GM23338 (cell line): ENCODE measurements around the gene MANBA. TPM values are rescaled to one million over a fixed set of nuclear protein-coding genes. Genes with fewer than 3 reads are reported as not detected.

Source experiments
- ATAC-seq: fragments of 200-7000 bp; cut with Tn5 transposase; 3 replicates; pipeline ENCODE4 v1.9.1; 2020
- DNase-seq: peaks from one replicate; pipeline ENCODE4 v3.0.0-alpha.2; 2015; ENCODE audit warnings: low spot score
- H2AFZ ChIP-seq: fragments of 200-600 bp; sonication (generic); 2 replicates; pipeline ENCODE4 v1.8.0; 2016; ENCODE audit warnings: antibody characterized with exemption, mild to moderate bottlenecking, moderate library complexity
- H3F3A ChIP-seq: fragments of 200-600 bp; sonication (generic); replicated peaks from 2 replicates; pipeline ENCODE4 v1.8.0; 2017; ENCODE audit warnings: antibody characterized with exemption, mixed run types, low read depth
- H3K27ac ChIP-seq: fragments of 200-600 bp; sonication (generic); 2 replicates; pipeline ENCODE4 v1.6.1; 2016; ENCODE audit warnings: low read depth
- H3K27me3 ChIP-seq: fragments of 200-600 bp; sonication (generic); 2 replicates; pipeline ENCODE4 v1.8.0; 2016; ENCODE audit warnings: mild to moderate bottlenecking, mixed run types, moderate library complexity; ENCODE audit not compliant: insufficient read depth
- H3K36me3 ChIP-seq: fragments of 200-600 bp; sonication (generic); 2 replicates; pipeline ENCODE4 v1.8.0; 2016; ENCODE audit warnings: mild to moderate bottlenecking; ENCODE audit not compliant: insufficient read depth
- H3K4me1 ChIP-seq: fragments of 200-600 bp; sonication (generic); 2 replicates; pipeline ENCODE4 v1.8.0; 2016; ENCODE audit warnings: mild to moderate bottlenecking, moderate library complexity; ENCODE audit not compliant: insufficient read depth
- H3K4me2 ChIP-seq: fragments of 200-600 bp; sonication (generic); 2 replicates; pipeline ENCODE4 v1.7.1; 2017; ENCODE audit warnings: mixed run types
- H3K4me3 ChIP-seq: fragments of 200-600 bp; sonication (generic); 2 replicates; pipeline ENCODE4 v1.6.1; 2016; ENCODE audit warnings: mixed run types
- H3K79me2 ChIP-seq: fragments of 200-600 bp; sonication (generic); replicated peaks from 2 replicates; pipeline ENCODE4 v1.8.0; 2017; ENCODE audit warnings: mild to moderate bottlenecking; ENCODE audit not compliant: insufficient read depth
- H3K9me2 ChIP-seq: fragments of 200-600 bp; sonication (generic); 2 replicates; pipeline ENCODE4 v1.8.0; 2017; ENCODE audit not compliant: insufficient read depth
- H4K20me1 ChIP-seq: fragments of 200-600 bp; sonication (generic); replicated peaks from 2 replicates; pipeline ENCODE4 v1.8.0; 2017; ENCODE audit warnings: mild to moderate bottlenecking; ENCODE audit not compliant: insufficient read depth
- H3K27ac Mint-ChIP-seq: 2 replicates; pipeline ENCODE4 v1.8.0; 2020; ENCODE audit warnings: inconsistent platforms, mild to moderate bottlenecking, moderate library complexity, mixed read lengths
- H3K27me3 Mint-ChIP-seq: 3 replicates; pipeline ENCODE4 v1.8.0; 2022; ENCODE audit warnings: low read depth, mild to moderate bottlenecking, moderate library complexity, mixed read lengths, inconsistent platforms; ENCODE audit not compliant: insufficient read depth, poor library complexity
- H3K36me3 Mint-ChIP-seq: 3 replicates; pipeline ENCODE4 v1.8.0; 2021; ENCODE audit warnings: low read depth, mild to moderate bottlenecking, inconsistent platforms, moderate library complexity, mixed read lengths
- H3K4me1 Mint-ChIP-seq: 3 replicates; pipeline ENCODE4 v1.8.0; 2020; ENCODE audit warnings: mild to moderate bottlenecking, inconsistent platforms, mixed read lengths
- H3K4me3 Mint-ChIP-seq: 3 replicates; pipeline ENCODE4 v1.8.0; 2021; ENCODE audit warnings: moderate library complexity, mild to moderate bottlenecking, inconsistent platforms, mixed read lengths
- H3K9me3 Mint-ChIP-seq: 3 replicates; pipeline ENCODE4 v1.8.0; 2020; ENCODE audit warnings: moderate library complexity, mild to moderate bottlenecking, inconsistent platforms, mixed read lengths
- CREB1 ChIP-seq: fragments of 250-450 bp; sonication (Bioruptor Pico); IDR thresholded peaks from 2 replicates; pipeline ENCODE4 v1.5.0; 2020; ENCODE audit warnings: low read depth, mild to moderate bottlenecking, moderate library complexity
- EZH2 ChIP-seq: fragments of 200-600 bp; sonication (generic); IDR thresholded peaks from one replicate; pipeline ENCODE4 v1.8.0; 2017; ENCODE audit warnings: antibody characterized with exemption, mild to moderate bottlenecking, low read depth; ENCODE audit not compliant: unreplicated experiment
- EZH2phosphoT487 ChIP-seq: fragments of 200-600 bp; sonication (generic); IDR thresholded peaks from one replicate; pipeline ENCODE4 v1.8.1; 2018; ENCODE audit warnings: antibody characterized with exemption; ENCODE audit not compliant: unreplicated experiment
- JUNB ChIP-seq: IDR thresholded peaks from one replicate; pipeline ENCODE4 v1.6.1; 2016; ENCODE audit warnings: antibody characterized with exemption; ENCODE audit not compliant: unreplicated experiment
- NANOG ChIP-seq: IDR thresholded peaks from 2 replicates; pipeline ENCODE4 v1.6.1; 2016; ENCODE audit warnings: antibody characterized with exemption, borderline replicate concordance
- POLR2AphosphoS5 ChIP-seq: IDR thresholded peaks from 2 replicates; pipeline ENCODE4 v1.6.1; 2016; ENCODE audit warnings: antibody characterized with exemption, low read depth
- STAT1 ChIP-seq: IDR thresholded peaks from one replicate; pipeline ENCODE4 v1.6.1; 2016; ENCODE audit warnings: antibody characterized with exemption; ENCODE audit not compliant: unreplicated experiment
- ZNF114 ChIP-seq: fragments of 250-450 bp; sonication (Bioruptor Pico); IDR thresholded peaks from 2 replicates; pipeline ENCODE4 v1.5.0; 2020; ENCODE audit warnings: mild to moderate bottlenecking, moderate library complexity
- polyA plus RNA-seq: library from polyadenylated mRNA; unstranded; fragments of >200 nt; fragmentation: Nextera tagmentation; extraction: Ambion mirVana; gene quantifications from 2 replicates; pipeline ENCODE4 v1.2.1, GENCODE V29; 2016
- total RNA-seq: library from RNA; depleted of rRNA; stranded (reverse); fragments of >200 nt; shearing (Covaris generic); gene quantifications from 2 replicates; pipeline ENCODE4 v1.2.3, GENCODE V29; 2014
- TF ChIP-seq, protein P1 (sequence below): IDR thresholded peaks from 2 replicates; pipeline ENCODE4 v1.6.1; 2016; ENCODE audit warnings: antibody characterized with exemption
- TF ChIP-seq, protein P2 (sequence below), 2 experiments: fragments of 200-600 bp in 1 of 2; sonication (generic) in 1 of 2; conservative IDR thresholded peaks; 2 replicates each; pipeline versions ENCODE4 v1.5.1 to v1.6.1; 2016 to 2017; ENCODE audit warnings: antibody characterized with exemption in 2 of 2, low read depth in 2 of 2, mild to moderate bottlenecking in 2 of 2, moderate library complexity in 1 of 2
- TF ChIP-seq, protein P3 (sequence below): fragments of 250-450 bp; sonication (Bioruptor Pico); IDR thresholded peaks from 2 replicates; pipeline ENCODE4 v1.5.0; 2020; ENCODE audit warnings: mild to moderate bottlenecking, moderate library complexity

The MANBA gene
- total and polyA plus RNA-seq, 2 experiments from 2014 or later = 13.2 to 54.3 TPM

GRCh38 chr4:102639598-102639997 is 121.2 kb downstream of the MANBA start:
- no peak for ATAC-seq
- Mint-ChIP-seq H3K4me1 (no peaks in the 10 kb centered on the region), H3K27me3 (no peaks in the 10 kb centered on the region), H3K36me3 (peaks cover 10% of the 10 kb centered on the region), H3K27ac (no peak overlapping the region), H3K9me3 (no peaks in the 10 kb centered on the region), H3K4me3 (no peak overlapping the region)
- Histone ChIP-seq H3K4me3 (no peak overlapping the region), H3F3A (no peaks in the 10 kb centered on the region), H3K4me1 (no peaks in the 10 kb centered on the region), H3K9me2 (no peaks in the 10 kb centered on the region), H3K79me2 (no peaks in the 10 kb centered on the region), H4K20me1 (no peaks in the 10 kb centered on the region), H3K36me3 (peaks cover 3% of the 10 kb centered on the region; the same call in 1 of the 2 replicates), H2AFZ (no peak overlapping the region), H3K27ac (no peak overlapping the region), H3K4me2 (no peak overlapping the region), H3K27me3 (no peaks in the 10 kb centered on the region)
- no peak for DNase-seq
- TF ChIP-seq STAT1 = no peak
- TF ChIP-seq JUNB = no peak
- TF ChIP-seq, protein P1, sequence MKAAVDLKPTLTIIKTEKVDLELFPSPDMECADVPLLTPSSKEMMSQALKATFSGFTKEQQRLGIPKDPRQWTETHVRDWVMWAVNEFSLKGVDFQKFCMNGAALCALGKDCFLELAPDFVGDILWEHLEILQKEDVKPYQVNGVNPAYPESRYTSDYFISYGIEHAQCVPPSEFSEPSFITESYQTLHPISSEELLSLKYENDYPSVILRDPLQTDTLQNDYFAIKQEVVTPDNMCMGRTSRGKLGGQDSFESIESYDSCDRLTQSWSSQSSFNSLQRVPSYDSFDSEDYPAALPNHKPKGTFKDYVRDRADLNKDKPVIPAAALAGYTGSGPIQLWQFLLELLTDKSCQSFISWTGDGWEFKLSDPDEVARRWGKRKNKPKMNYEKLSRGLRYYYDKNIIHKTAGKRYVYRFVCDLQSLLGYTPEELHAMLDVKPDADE = no peak
- no peak for TF ChIP-seq POLR2AphosphoS5

DNA sequence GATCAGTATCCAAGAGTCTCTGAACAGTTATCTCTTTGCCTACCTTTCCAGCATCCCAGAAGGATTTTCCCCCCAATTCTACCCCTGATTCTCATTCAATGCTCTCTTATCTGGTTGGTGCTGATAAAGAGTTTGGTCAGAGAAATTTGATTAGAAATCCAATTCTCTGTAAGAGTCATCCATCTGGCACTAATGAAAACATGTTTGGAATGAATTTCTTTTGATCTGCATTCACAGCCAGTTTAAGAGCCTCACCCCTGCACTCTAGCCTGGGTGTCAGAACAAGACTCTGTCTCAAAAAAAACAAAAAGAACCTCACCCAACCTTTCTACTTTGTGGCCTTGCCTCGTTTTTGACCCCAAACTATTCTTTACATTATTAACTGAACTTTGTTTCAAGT is 122.1 kb downstream of the MANBA start:
- Histone ChIP-seq H3K9me2 (no peaks in the 10 kb centered on the region), H2AFZ (no peak overlapping the region), H3K4me2 (no peak overlapping the region), H3K27ac (no peak overlapping the region), H3K27me3 (no peaks in the 10 kb centered on the region), H3K4me3 (no peak overlapping the region), H4K20me1 (no peaks in the 10 kb centered on the region), H3K36me3 (peaks cover 3% of the 10 kb centered on the region; the same call in 1 of the 2 replicates), H3K79me2 (no peaks in the 10 kb centered on the region), H3K4me1 (no peaks in the 10 kb centered on the region), H3F3A (no peaks in the 10 kb centered on the region)
- Mint-ChIP-seq H3K27ac (peak overlapping the region; percentile 60), H3K4me1 (no peaks in the 10 kb centered on the region), H3K4me3 (no peak overlapping the region), H3K9me3 (no peaks in the 10 kb centered on the region), H3K27me3 (no peaks in the 10 kb centered on the region), H3K36me3 (peaks cover 10% of the 10 kb centered on the region)
- DNase-seq = no peak
- ATAC-seq = no peak
- TF ChIP-seq, protein P2, sequence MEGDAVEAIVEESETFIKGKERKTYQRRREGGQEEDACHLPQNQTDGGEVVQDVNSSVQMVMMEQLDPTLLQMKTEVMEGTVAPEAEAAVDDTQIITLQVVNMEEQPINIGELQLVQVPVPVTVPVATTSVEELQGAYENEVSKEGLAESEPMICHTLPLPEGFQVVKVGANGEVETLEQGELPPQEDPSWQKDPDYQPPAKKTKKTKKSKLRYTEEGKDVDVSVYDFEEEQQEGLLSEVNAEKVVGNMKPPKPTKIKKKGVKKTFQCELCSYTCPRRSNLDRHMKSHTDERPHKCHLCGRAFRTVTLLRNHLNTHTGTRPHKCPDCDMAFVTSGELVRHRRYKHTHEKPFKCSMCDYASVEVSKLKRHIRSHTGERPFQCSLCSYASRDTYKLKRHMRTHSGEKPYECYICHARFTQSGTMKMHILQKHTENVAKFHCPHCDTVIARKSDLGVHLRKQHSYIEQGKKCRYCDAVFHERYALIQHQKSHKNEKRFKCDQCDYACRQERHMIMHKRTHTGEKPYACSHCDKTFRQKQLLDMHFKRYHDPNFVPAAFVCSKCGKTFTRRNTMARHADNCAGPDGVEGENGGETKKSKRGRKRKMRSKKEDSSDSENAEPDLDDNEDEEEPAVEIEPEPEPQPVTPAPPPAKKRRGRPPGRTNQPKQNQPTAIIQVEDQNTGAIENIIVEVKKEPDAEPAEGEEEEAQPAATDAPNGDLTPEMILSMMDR (conservative IDR thresholded peaks at IDR 0.05; ENCODE audit: low read depth in 2 of 2) = no peak
- TF ChIP-seq NANOG (no peak), POLR2AphosphoS5 (no peak), EZH2 (no peak), JUNB (no peak), ZNF114 (CRISPR knock-in tag) (no peak), CREB1 (CRISPR knock-in tag) (no peak), STAT1 (no peak), EZH2phosphoT487 (no peak)
- TF ChIP-seq, protein P1 = no peak
- TF ChIP-seq, protein P3, sequence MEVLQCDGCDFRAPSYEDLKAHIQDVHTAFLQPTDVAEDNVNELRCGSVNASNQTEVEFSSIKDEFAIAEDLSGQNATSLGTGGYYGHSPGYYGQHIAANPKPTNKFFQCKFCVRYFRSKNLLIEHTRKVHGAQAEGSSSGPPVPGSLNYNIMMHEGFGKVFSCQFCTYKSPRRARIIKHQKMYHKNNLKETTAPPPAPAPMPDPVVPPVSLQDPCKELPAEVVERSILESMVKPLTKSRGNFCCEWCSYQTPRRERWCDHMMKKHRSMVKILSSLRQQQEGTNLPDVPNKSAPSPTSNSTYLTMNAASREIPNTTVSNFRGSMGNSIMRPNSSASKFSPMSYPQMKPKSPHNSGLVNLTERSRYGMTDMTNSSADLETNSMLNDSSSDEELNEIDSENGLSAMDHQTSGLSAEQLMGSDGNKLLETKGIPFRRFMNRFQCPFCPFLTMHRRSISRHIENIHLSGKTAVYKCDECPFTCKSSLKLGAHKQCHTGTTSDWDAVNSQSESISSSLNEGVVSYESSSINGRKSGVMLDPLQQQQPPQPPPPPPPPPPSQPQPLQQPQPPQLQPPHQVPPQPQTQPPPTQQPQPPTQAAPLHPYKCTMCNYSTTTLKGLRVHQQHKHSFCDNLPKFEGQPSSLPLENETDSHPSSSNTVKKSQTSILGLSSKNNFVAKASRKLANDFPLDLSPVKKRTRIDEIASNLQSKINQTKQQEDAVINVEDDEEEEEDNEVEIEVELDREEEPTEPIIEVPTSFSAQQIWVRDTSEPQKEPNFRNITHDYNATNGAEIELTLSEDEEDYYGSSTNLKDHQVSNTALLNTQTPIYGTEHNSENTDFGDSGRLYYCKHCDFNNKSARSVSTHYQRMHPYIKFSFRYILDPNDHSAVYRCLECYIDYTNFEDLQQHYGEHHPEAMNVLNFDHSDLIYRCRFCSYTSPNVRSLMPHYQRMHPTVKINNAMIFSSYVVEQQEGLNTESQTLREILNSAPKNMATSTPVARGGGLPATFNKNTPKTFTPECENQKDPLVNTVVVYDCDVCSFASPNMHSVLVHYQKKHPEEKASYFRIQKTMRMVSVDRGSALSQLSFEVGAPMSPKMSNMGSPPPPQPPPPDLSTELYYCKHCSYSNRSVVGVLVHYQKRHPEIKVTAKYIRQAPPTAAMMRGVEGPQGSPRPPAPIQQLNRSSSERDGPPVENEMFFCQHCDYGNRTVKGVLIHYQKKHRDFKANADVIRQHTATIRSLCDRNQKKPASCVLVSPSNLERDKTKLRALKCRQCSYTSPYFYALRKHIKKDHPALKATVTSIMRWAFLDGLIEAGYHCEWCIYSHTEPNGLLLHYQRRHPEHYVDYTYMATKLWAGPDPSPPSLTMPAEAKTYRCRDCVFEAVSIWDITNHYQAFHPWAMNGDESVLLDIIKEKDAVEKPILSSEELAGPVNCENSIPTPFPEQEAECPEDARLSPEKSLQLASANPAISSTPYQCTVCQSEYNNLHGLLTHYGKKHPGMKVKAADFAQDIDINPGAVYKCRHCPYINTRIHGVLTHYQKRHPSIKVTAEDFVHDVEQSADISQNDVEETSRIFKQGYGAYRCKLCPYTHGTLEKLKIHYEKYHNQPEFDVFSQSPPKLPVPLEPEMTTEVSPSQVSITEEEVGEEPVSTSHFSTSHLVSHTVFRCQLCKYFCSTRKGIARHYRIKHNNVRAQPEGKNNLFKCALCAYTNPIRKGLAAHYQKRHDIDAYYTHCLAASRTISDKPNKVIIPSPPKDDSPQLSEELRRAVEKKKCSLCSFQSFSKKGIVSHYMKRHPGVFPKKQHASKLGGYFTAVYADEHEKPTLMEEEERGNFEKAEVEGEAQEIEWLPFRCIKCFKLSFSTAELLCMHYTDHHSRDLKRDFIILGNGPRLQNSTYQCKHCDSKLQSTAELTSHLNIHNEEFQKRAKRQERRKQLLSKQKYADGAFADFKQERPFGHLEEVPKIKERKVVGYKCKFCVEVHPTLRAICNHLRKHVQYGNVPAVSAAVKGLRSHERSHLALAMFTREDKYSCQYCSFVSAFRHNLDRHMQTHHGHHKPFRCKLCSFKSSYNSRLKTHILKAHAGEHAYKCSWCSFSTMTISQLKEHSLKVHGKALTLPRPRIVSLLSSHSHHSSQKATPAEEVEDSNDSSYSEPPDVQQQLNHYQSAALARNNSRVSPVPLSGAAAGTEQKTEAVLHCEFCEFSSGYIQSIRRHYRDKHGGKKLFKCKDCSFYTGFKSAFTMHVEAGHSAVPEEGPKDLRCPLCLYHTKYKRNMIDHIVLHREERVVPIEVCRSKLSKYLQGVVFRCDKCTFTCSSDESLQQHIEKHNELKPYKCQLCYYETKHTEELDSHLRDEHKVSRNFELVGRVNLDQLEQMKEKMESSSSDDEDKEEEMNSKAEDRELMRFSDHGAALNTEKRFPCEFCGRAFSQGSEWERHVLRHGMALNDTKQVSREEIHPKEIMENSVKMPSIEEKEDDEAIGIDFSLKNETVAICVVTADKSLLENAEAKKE (CRISPR knock-in tag) = no peak
